ENCODE results near the gene FSTL4. TPM values are rescaled to one million over a fixed set of nuclear protein-coding genes. Genes with fewer than 3 reads are reported as not detected.

The FSTL4 gene
- total RNA-seq, 1 experiment from 2014 or later, result not detected

GRCh38 chr5:133439859-133440258, 172.5 kb downstream of the FSTL4 start:
- Histone ChIP-seq H3K9me2 (ENCODE audit: insufficient read depth) (no peaks in the 10 kb centered on the region), H4K20me1 (ENCODE audit: insufficient read depth) (no peaks in the 10 kb centered on the region), H3K4me3 (no peak overlapping the region), H3K4me1 (replicated peaks; ENCODE audit: insufficient read depth) (peaks cover 10% of the 10 kb centered on the region; the same call in 1 of the 2 replicates), H3K9me3 (ENCODE audit: insufficient read depth, low read depth) (no peaks in the 10 kb centered on the region), H2AFZ (no peak overlapping the region), H3F3A (ENCODE audit: insufficient read depth, low read depth) (no peaks in the 10 kb centered on the region), H3K36me3 (ENCODE audit: low read depth) (no peaks in the 10 kb centered on the region), H3K27ac (no peak overlapping the region), H3K4me2 (no peak overlapping the region), H3K79me2 (ENCODE audit: low read depth) (no peaks in the 10 kb centered on the region), H3K27me3 (ENCODE audit: insufficient read depth, low read depth) (no peaks in the 10 kb centered on the region)
- peak in 1 of 2 experiments; percentile 44 for DNase-seq
- intact Hi-C loops (cut with micrococcal nuclease; ENCODE audit: unreplicated experiment), result no loop called here
- POLR2A ChIA-PET (ENCODE audit: unreplicated experiment), result no interaction called here
- TF ChIP-seq EZH2 (IDR thresholded peaks at IDR 0.05; ENCODE audit: low read depth), result no peak
- TF ChIP-seq, protein P1, sequence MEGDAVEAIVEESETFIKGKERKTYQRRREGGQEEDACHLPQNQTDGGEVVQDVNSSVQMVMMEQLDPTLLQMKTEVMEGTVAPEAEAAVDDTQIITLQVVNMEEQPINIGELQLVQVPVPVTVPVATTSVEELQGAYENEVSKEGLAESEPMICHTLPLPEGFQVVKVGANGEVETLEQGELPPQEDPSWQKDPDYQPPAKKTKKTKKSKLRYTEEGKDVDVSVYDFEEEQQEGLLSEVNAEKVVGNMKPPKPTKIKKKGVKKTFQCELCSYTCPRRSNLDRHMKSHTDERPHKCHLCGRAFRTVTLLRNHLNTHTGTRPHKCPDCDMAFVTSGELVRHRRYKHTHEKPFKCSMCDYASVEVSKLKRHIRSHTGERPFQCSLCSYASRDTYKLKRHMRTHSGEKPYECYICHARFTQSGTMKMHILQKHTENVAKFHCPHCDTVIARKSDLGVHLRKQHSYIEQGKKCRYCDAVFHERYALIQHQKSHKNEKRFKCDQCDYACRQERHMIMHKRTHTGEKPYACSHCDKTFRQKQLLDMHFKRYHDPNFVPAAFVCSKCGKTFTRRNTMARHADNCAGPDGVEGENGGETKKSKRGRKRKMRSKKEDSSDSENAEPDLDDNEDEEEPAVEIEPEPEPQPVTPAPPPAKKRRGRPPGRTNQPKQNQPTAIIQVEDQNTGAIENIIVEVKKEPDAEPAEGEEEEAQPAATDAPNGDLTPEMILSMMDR (conservative IDR thresholded peaks at IDR 0.05), result no peak
- BruUV-seq (replicated peaks), result no TSS peak
- CTCF ChIA-PET, result no interaction called here

DNA sequence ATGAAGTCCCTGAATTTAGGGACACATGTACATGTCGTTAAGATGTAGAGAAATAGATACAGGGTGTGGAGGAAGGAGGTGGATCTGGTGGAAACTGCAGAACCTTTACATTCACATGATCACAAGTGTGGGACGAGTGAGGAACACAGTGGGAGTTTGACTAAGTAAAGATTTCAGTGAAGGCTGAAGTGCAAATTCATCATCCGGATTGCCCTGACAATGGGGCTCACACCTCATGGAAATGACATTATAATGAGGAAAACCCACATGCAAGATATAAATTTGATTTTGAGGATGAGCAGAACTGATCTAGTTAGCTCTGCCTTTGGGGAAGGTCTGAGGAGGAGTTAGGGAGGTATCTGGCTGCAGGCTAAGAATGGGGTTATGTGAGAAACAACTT, 173.9 kb downstream of the FSTL4 start:
- ChIA-PET POLR2A (ENCODE audit: unreplicated experiment) (no interaction called here), CTCF (no interaction called here)
- H3K4me1 ChIP-seq (replicated peaks; ENCODE audit: insufficient read depth), result peaks cover 19% of the 10 kb centered on the region; the same call in 1 of the 2 replicates
- H3K4me3 ChIP-seq, result no peak overlapping the region
- H3K9me2 ChIP-seq (ENCODE audit: insufficient read depth), result no peaks in the 10 kb centered on the region
- H4K20me1 ChIP-seq (ENCODE audit: insufficient read depth), result no peaks in the 10 kb centered on the region
- no peaks in the 10 kb centered on the region for H3K36me3 ChIP-seq (ENCODE audit: low read depth)
- DNase-seq, result no peak
- no TSS peak for BruUV-seq (replicated peaks)
- no peak overlapping the region for H2AFZ ChIP-seq
- H3K4me2 ChIP-seq, result no peak overlapping the region
- intact Hi-C loops (cut with micrococcal nuclease; ENCODE audit: unreplicated experiment), result no loop called here
- no peaks in the 10 kb centered on the region for H3K79me2 ChIP-seq (ENCODE audit: low read depth)
- 0 out of 2 replicates have a peak, but pooled peaks cover 5% of the 10 kb centered on the region for H3F3A ChIP-seq (ENCODE audit: insufficient read depth, low read depth)
- no peak overlapping the region for H3K27ac ChIP-seq
- TF ChIP-seq, protein P1 (conservative IDR thresholded peaks at IDR 0.05), result no peak
- TF ChIP-seq EZH2 (IDR thresholded peaks at IDR 0.05; ENCODE audit: low read depth), result no peak
- H3K27me3 ChIP-seq (ENCODE audit: insufficient read depth, low read depth), result no peaks in the 10 kb centered on the region
- H3K9me3 ChIP-seq (ENCODE audit: insufficient read depth, low read depth), result no peaks in the 10 kb centered on the region

DNA sequence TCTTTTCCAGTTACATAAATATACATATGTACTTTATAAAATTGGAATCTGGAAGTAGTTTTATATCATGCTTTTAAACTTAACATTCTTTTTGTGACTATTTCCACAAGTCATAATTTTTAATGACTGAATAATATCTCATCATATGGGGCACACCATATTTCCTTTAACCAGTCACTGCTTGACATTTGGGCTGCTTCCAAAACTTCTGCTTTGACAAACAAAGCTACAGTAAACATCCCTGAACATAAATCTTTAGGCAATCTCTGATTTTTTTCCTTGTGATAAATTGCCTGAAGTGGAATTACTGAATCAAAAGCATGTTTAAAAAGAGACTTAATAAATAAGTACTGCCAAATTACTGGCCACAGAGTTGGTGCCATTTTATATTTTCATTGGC, 178.0 kb downstream of the FSTL4 start:
- H3K9me3 ChIP-seq (ENCODE audit: insufficient read depth, low read depth), result no peaks in the 10 kb centered on the region
- intact Hi-C loops (cut with micrococcal nuclease; ENCODE audit: unreplicated experiment), result no loop called here
- peaks cover 9% of the 10 kb centered on the region; the same call in 1 of the 2 replicates for H3K4me1 ChIP-seq (replicated peaks; ENCODE audit: insufficient read depth)
- H3K4me2 ChIP-seq, result no peak overlapping the region
- no peak for TF ChIP-seq EZH2 (IDR thresholded peaks at IDR 0.05; ENCODE audit: low read depth)
- TF ChIP-seq, protein P1 (conservative IDR thresholded peaks at IDR 0.05), result no peak
- CTCF ChIA-PET, result no interaction called here
- peak in 1 of 2 experiments; percentile 46 for DNase-seq
- no peaks in the 10 kb centered on the region for H4K20me1 ChIP-seq (ENCODE audit: insufficient read depth)
- BruUV-seq (replicated peaks), result no TSS peak
- H3K9me2 ChIP-seq (ENCODE audit: insufficient read depth), result no peaks in the 10 kb centered on the region
- no peak overlapping the region for H2AFZ ChIP-seq
- no peak overlapping the region for H3K4me3 ChIP-seq
- no peaks in the 10 kb centered on the region for H3K27me3 ChIP-seq (ENCODE audit: insufficient read depth, low read depth)
- no peaks in the 10 kb centered on the region for H3K79me2 ChIP-seq (ENCODE audit: low read depth)
- 0 out of 2 replicates have a peak, but pooled peaks cover 5% of the 10 kb centered on the region for H3F3A ChIP-seq (ENCODE audit: insufficient read depth, low read depth)
- no peak overlapping the region for H3K27ac ChIP-seq
- no peaks in the 10 kb centered on the region for H3K36me3 ChIP-seq (ENCODE audit: low read depth)
- POLR2A ChIA-PET (ENCODE audit: unreplicated experiment), result no interaction called here
